HEK293T (cell line): ENCODE data around the gene ANAPC5.
"Not testable (repeated sequence)": the region's sequence is repeated elsewhere in the genome, so short reads cannot be mapped to it uniquely, and the experiment has no call there.

ENCODE experiments used
- CTCF ChIA-PET: fragments of 350-600 bp; formaldehyde crosslinking; extraction: SDS; loops from one replicate; lab custom pipeline; 2021; ENCODE audit warnings: antibody characterized with exemption, inconsistent platforms; lab: Yijun Ruan, JAX
- POLR2A ChIA-PET: fragments of 350-600 bp; formaldehyde crosslinking; extraction: SDS; loops from one replicate; lab custom pipeline; 2020; ENCODE audit warnings: antibody characterized with exemption, inconsistent platforms; lab: Yijun Ruan, JAX
- DNase-seq: peaks from one replicate; pipeline ENCODE4 v3.0.0; 2012; ENCODE audit warnings: mixed read lengths; ENCODE audit errors: extremely low spot score
- ARNT ChIP-seq: fragments of 450-650 bp; IDR thresholded peaks from 2 replicates; pipeline ENCODE4 v1.6.1; 2017; ENCODE audit warnings: mild to moderate bottlenecking
- BHLHE40 ChIP-seq: fragments of 450-650 bp; IDR thresholded peaks from 2 replicates; pipeline ENCODE4 v1.6.1; 2016; ENCODE audit warnings: mild to moderate bottlenecking, moderate library complexity, borderline replicate concordance
- CTBP1 ChIP-seq: fragments of 450-650 bp; IDR thresholded peaks from 2 replicates; pipeline ENCODE4 v1.6.1; 2016; ENCODE audit warnings: borderline replicate concordance
- ELF4 ChIP-seq: fragments of 450-650 bp; IDR thresholded peaks from 2 replicates; pipeline ENCODE4 v1.6.1; 2017; ENCODE audit warnings: antibody characterized with exemption
- FOXA1 ChIP-seq: fragments of 450-650 bp; IDR thresholded peaks from 2 replicates; pipeline ENCODE4 v1.6.1; 2016; ENCODE audit warnings: mild to moderate bottlenecking
- FOXK2 ChIP-seq: fragments of 450-650 bp; IDR thresholded peaks from 2 replicates; pipeline ENCODE4 v1.6.1; 2016; ENCODE audit warnings: mild to moderate bottlenecking
- FOXM1 ChIP-seq: fragments of 450-650 bp; IDR thresholded peaks from 2 replicates; pipeline ENCODE4 v1.6.1; 2017; ENCODE audit warnings: mild to moderate bottlenecking, borderline replicate concordance
- HDGF ChIP-seq: fragments of 450-650 bp; IDR thresholded peaks from 2 replicates; pipeline ENCODE4 v1.6.1; 2017; ENCODE audit warnings: antibody characterized with exemption, borderline replicate concordance
- L3MBTL2 ChIP-seq: fragments of 450-650 bp; conservative IDR thresholded peaks from 2 replicates; pipeline ENCODE4 v1.6.1; 2016; ENCODE audit warnings: mild to moderate bottlenecking
- LEF1 ChIP-seq: fragments of 450-650 bp; IDR thresholded peaks from 2 replicates; pipeline ENCODE4 v1.6.1; 2017; ENCODE audit warnings: mild to moderate bottlenecking, borderline replicate concordance
- PKNOX1 ChIP-seq: fragments of 450-650 bp; IDR thresholded peaks from 2 replicates; pipeline ENCODE4 v1.6.1; 2016
- SP1 ChIP-seq: fragments of 450-650 bp; IDR thresholded peaks from 2 replicates; pipeline ENCODE4 v1.6.1; 2017
- SUZ12 ChIP-seq: fragments of 450-650 bp; IDR thresholded peaks from 2 replicates; pipeline ENCODE4 v1.6.1; 2016; ENCODE audit warnings: mild to moderate bottlenecking
- TARDBP ChIP-seq: fragments of 450-650 bp; IDR thresholded peaks from 2 replicates; pipeline ENCODE4 v1.6.1; 2016
- ZNF384 ChIP-seq: fragments of 450-650 bp; IDR thresholded peaks from 2 replicates; pipeline ENCODE4 v1.6.1; 2016

ANAPC5 gene

GRCh38 chr12:121285856-121286255 is 66.4 kb downstream of the ANAPC5 start:
- no peak for DNase-seq
- no peak for TF ChIP-seq HDGF
- ChIA-PET POLR2A (interaction anchor here (1.1 kb wide), 1 partner anchor 9 kb away, joined by 3 read pairs; no protein-coding TSS in a partner anchor), CTCF (interaction anchor here (0.6 to 1.1 kb wide), 2 partner anchors 10 to 226 kb away, joined by 3 to 4 read pairs; no protein-coding TSS in a partner anchor)

- TF ChIP-seq LEF1 (no peak), ELF4 (no peak), PKNOX1 (no peak), SUZ12 (no peak), CTBP1 (no peak), FOXM1 (no peak)
- no peak for DNase-seq
- ChIA-PET POLR2A (no interaction called here), CTCF (interaction anchor here (0.5 kb wide), 1 partner anchor 407 kb away, joined by 3 read pairs; no protein-coding TSS in a partner anchor)
These were observed 67.4 kb downstream of the ANAPC5 start for GRCh38 chr12:121284551-121285390.

- no peak for DNase-seq
- ChIA-PET CTCF (no interaction called here), POLR2A (no interaction called here)
- TF ChIP-seq PKNOX1 (no peak), FOXK2 (no peak), ELF4 (no peak), LEF1 (no peak), FOXM1 (no peak), CTBP1 (no peak), HDGF (no peak), BHLHE40 (no peak), ARNT (no peak)
These were observed 68.4 kb downstream of the ANAPC5 start for GRCh38 chr12:121283841-121284240.

- ChIA-PET CTCF (no interaction called here), POLR2A (no interaction called here)
- TF ChIP-seq ARNT, result no peak
- no peak for TF ChIP-seq SP1
- TF ChIP-seq L3MBTL2, result no peak
- TF ChIP-seq ZNF384, result no peak
- no peak for TF ChIP-seq SUZ12
- TF ChIP-seq HDGF, result no peak
- no peak for DNase-seq
These were observed 68.8 kb downstream of the ANAPC5 start for GRCh38 chr12:121283388-121283787.

- POLR2A ChIA-PET, DNase-seq, CTCF ChIA-PET: not testable (repeated sequence)
These were observed 69.3 kb downstream of the ANAPC5 start for GRCh38 chr12:121282910-121283309.

- ChIA-PET CTCF (no interaction called here), POLR2A (no interaction called here)
- TF ChIP-seq FOXK2 (no peak), LEF1 (no peak), HDGF (no peak), L3MBTL2 (no peak), PKNOX1 (no peak), FOXM1 (no peak), ZNF384 (no peak), FOXA1 (no peak), SUZ12 (no peak), CTBP1 (no peak), ARNT (no peak), TARDBP (no peak), ELF4 (no peak), BHLHE40 (no peak)
- no peak for DNase-seq
These were observed 70.0 kb downstream of the ANAPC5 start for GRCh38 chr12:121282072-121282742.

GRCh38 chr12:121281116-121281515 is 71.1 kb downstream of the ANAPC5 start:
- CTCF ChIA-PET, DNase-seq, POLR2A ChIA-PET: not testable (repeated sequence)

- POLR2A ChIA-PET, CTCF ChIA-PET, DNase-seq: not testable (repeated sequence)
These were observed 71.7 kb downstream of the ANAPC5 start for GRCh38 chr12:121280531-121280930.
